ENCODE results near the gene TP53I3.
"Not testable (repeated sequence)": the region's sequence is repeated elsewhere in the genome, so short reads cannot be mapped to it uniquely, and the experiment has no call there.

Gene TP53I3

DNA sequence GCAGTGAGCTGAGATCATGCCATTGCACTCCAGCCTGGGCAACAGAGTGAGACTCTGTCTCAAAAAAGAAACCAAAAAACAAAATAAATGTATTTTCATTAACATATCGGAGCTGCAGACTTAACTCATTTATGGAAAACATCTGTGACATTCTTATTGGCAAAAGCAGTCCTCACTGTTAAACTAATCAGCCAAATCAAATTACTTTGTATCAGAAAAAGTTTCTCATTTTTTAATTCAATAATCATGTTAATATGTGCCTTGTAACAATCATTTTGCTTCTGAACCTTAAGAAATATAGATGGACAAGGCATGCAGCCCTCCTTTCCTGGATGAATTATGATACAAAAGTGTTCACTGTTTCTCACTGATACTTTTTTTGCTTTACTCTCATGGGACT lies 18.0 kb upstream of the TP53I3 start:
- H4K20me1 ChIP-seq (ENCODE audit: insufficient read depth, low read length) = no peaks in the 10 kb centered on the region
- TF ChIP-seq, protein P1, sequence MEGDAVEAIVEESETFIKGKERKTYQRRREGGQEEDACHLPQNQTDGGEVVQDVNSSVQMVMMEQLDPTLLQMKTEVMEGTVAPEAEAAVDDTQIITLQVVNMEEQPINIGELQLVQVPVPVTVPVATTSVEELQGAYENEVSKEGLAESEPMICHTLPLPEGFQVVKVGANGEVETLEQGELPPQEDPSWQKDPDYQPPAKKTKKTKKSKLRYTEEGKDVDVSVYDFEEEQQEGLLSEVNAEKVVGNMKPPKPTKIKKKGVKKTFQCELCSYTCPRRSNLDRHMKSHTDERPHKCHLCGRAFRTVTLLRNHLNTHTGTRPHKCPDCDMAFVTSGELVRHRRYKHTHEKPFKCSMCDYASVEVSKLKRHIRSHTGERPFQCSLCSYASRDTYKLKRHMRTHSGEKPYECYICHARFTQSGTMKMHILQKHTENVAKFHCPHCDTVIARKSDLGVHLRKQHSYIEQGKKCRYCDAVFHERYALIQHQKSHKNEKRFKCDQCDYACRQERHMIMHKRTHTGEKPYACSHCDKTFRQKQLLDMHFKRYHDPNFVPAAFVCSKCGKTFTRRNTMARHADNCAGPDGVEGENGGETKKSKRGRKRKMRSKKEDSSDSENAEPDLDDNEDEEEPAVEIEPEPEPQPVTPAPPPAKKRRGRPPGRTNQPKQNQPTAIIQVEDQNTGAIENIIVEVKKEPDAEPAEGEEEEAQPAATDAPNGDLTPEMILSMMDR (IDR thresholded peaks at IDR 0.05; ENCODE audit: low read depth, low read length) = no peak
- no peak overlapping the region for H2AFZ ChIP-seq (ENCODE audit: low read depth, low read length)
- H3K9ac ChIP-seq (ENCODE audit: low read length) = no peak overlapping the region
- no peak overlapping the region for H3K4me3 ChIP-seq (ENCODE audit: low read length)
- no peaks in the 10 kb centered on the region for H3K9me3 ChIP-seq (ENCODE audit: insufficient read depth, low read length)
- no peak overlapping the region for H3K4me2 ChIP-seq (ENCODE audit: low read length)
- no peaks in the 10 kb centered on the region for H3K79me2 ChIP-seq (ENCODE audit: low read length)
- H3K27me3 ChIP-seq (ENCODE audit: low read depth, low read length) = no peaks in the 10 kb centered on the region
- no peaks in the 10 kb centered on the region for H3K36me3 ChIP-seq (replicated peaks; ENCODE audit: low read depth, low read length)
- H3K27ac ChIP-seq (ENCODE audit: low read length) = no peak overlapping the region
- H3K4me1 ChIP-seq (ENCODE audit: low read length) = no peaks in the 10 kb centered on the region

GRCh38 chr2:24101992-24102391 lies 17.4 kb upstream of the TP53I3 start:
- TF ChIP-seq EZH2phosphoT487 (IDR thresholded peaks at IDR 0.05; ENCODE audit: low read depth) = no peak
- TF ChIP-seq, protein P1 (IDR thresholded peaks at IDR 0.05; ENCODE audit: low read depth, low read length) = no peak
- Histone ChIP-seq H3K9ac (ENCODE audit: low read length) (no peak overlapping the region), H2AFZ (ENCODE audit: low read depth, low read length) (no peak overlapping the region), H3K4me2 (ENCODE audit: low read length) (no peak overlapping the region), H3K9me3 (ENCODE audit: insufficient read depth, low read length) (no peaks in the 10 kb centered on the region), H3K36me3 (replicated peaks; ENCODE audit: low read depth, low read length) (no peaks in the 10 kb centered on the region), H3K27ac (ENCODE audit: low read length) (no peak overlapping the region), H3K4me3 (ENCODE audit: low read length) (no peak overlapping the region), H3K4me1 (ENCODE audit: low read length) (no peaks in the 10 kb centered on the region), H3K79me2 (ENCODE audit: low read length) (no peaks in the 10 kb centered on the region), H4K20me1 (ENCODE audit: insufficient read depth, low read length) (no peaks in the 10 kb centered on the region), H3K27me3 (ENCODE audit: low read depth, low read length) (no peaks in the 10 kb centered on the region)

DNA sequence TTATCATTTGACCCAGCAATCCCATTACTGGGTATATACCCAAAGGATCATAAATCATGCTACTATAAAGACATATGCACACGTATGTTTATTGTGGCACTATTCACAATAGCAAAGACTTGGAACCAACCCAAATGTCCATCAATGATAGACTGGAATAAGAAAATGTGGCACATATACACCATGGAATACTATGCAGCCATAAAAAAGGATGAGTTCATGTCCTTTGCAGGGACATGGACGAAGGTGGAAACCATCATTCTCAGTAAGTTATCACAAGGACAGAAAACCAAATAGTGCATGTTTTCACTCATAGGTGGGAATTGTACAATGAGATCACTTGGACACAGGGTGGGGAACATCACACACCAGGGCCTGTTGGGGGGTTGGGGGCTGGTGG lies 16.1 kb upstream of the TP53I3 start:
- not testable (repeated sequence) for H3K9me3 ChIP-seq (ENCODE audit: insufficient read depth, low read length); H3K36me3 ChIP-seq (replicated peaks; ENCODE audit: low read depth, low read length); H3K27ac ChIP-seq (ENCODE audit: low read length); H3K27me3 ChIP-seq (ENCODE audit: low read depth, low read length); H3K4me3 ChIP-seq (ENCODE audit: low read length); H3K4me2 ChIP-seq (ENCODE audit: low read length); H3K9ac ChIP-seq (ENCODE audit: low read length); H3K79me2 ChIP-seq (ENCODE audit: low read length); H2AFZ ChIP-seq (ENCODE audit: low read depth, low read length); H3K4me1 ChIP-seq (ENCODE audit: low read length); H4K20me1 ChIP-seq (ENCODE audit: insufficient read depth, low read length)

- not testable (repeated sequence) for H3K4me2 ChIP-seq (ENCODE audit: low read length); H3K27me3 ChIP-seq (ENCODE audit: low read depth, low read length); H4K20me1 ChIP-seq (ENCODE audit: insufficient read depth, low read length); H3K9me3 ChIP-seq (ENCODE audit: insufficient read depth, low read length); H3K4me1 ChIP-seq (ENCODE audit: low read length); H3K27ac ChIP-seq (ENCODE audit: low read length); H3K4me3 ChIP-seq (ENCODE audit: low read length); H3K9ac ChIP-seq (ENCODE audit: low read length); H3K36me3 ChIP-seq (replicated peaks; ENCODE audit: low read depth, low read length); H3K79me2 ChIP-seq (ENCODE audit: low read length); H2AFZ ChIP-seq (ENCODE audit: low read depth, low read length)
Measured at GRCh38 chr2:24095171-24095677, 10.6 kb upstream of the TP53I3 start.

DNA sequence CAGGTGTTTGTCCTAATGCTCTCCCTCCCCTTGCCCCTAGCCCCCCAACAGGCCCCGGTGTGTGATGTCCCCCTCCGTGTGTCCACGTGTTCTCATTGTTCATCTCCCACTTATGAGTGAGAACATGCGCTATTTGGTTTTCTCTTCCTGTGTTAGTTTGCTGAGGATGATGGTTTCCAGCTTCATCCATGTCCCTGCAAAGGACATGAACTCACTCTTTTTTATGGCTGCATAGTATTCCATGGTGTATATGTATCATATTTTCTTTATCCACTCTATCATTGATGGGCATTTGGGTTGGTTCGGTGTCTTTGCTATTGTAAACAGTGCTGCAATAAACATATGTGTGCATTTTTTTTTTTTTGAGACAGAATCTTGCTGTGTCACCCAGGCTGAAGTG lies 8.6 kb upstream of the TP53I3 start:
- not testable (repeated sequence) for H3K4me2 ChIP-seq (ENCODE audit: low read length); H3K79me2 ChIP-seq (ENCODE audit: low read length); H3K27ac ChIP-seq (ENCODE audit: low read length); H3K4me1 ChIP-seq (ENCODE audit: low read length); H3K9ac ChIP-seq (ENCODE audit: low read length); H2AFZ ChIP-seq (ENCODE audit: low read depth, low read length); H3K27me3 ChIP-seq (ENCODE audit: low read depth, low read length); H4K20me1 ChIP-seq (ENCODE audit: insufficient read depth, low read length); H3K4me3 ChIP-seq (ENCODE audit: low read length); H3K9me3 ChIP-seq (ENCODE audit: insufficient read depth, low read length); H3K36me3 ChIP-seq (replicated peaks; ENCODE audit: low read depth, low read length)

All from OCI-LY3 (cell line).